ENCODE measurements around the gene NTN5. TPM values are rescaled to one million over a fixed set of nuclear protein-coding genes. Genes with fewer than 3 reads are reported as not detected.

The NTN5 gene
- total and polyA plus RNA-seq, 9 of the 15 experiments (the other 6 are each of a cell fraction or from before 2014, with no cell fraction given), result not detected

DNA sequence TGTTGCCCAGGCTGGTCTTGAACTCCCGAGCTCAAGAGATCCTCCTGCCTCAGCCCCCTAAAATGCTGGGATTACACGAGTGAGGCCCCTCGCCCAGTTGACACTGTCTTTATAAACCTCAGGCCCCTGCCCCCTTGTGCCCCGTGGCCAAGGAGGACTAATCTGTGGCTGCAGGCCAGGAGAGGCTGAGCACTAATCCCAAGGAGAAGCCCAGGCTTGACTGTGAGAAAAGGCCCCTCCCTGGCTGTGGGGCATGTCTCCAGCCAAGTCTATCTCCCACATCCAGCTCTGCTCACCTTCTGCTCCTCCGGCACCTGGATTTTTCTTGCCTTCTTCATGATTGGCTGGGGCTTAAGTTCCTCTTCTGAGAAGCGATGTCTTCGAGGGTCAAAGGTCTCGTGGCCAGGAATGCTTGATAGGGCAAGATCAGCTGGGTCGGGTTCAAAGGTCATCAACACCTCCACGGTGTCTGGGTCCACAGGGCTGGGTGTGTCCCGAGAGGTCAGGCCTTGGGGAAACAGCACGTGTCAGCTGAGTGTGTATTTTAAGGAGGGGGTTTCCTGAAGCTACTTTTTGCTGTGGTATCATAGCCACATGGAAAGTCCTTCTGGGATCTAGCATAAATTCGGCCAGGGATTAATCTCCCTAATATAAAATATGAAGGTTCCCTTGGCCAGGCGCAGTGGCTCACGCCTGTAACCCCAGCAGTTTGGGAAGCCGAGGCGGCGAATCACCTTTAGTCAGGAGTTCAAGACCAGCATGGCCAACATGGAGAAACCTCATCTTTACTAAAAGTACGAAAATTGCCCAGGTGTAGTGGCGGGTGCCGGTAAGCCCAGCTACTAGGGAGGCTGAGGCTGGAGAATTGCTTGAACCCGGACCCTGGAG lies 39.4 kb downstream of the NTN5 start (continued):
- TF ChIP-seq, protein P1, sequence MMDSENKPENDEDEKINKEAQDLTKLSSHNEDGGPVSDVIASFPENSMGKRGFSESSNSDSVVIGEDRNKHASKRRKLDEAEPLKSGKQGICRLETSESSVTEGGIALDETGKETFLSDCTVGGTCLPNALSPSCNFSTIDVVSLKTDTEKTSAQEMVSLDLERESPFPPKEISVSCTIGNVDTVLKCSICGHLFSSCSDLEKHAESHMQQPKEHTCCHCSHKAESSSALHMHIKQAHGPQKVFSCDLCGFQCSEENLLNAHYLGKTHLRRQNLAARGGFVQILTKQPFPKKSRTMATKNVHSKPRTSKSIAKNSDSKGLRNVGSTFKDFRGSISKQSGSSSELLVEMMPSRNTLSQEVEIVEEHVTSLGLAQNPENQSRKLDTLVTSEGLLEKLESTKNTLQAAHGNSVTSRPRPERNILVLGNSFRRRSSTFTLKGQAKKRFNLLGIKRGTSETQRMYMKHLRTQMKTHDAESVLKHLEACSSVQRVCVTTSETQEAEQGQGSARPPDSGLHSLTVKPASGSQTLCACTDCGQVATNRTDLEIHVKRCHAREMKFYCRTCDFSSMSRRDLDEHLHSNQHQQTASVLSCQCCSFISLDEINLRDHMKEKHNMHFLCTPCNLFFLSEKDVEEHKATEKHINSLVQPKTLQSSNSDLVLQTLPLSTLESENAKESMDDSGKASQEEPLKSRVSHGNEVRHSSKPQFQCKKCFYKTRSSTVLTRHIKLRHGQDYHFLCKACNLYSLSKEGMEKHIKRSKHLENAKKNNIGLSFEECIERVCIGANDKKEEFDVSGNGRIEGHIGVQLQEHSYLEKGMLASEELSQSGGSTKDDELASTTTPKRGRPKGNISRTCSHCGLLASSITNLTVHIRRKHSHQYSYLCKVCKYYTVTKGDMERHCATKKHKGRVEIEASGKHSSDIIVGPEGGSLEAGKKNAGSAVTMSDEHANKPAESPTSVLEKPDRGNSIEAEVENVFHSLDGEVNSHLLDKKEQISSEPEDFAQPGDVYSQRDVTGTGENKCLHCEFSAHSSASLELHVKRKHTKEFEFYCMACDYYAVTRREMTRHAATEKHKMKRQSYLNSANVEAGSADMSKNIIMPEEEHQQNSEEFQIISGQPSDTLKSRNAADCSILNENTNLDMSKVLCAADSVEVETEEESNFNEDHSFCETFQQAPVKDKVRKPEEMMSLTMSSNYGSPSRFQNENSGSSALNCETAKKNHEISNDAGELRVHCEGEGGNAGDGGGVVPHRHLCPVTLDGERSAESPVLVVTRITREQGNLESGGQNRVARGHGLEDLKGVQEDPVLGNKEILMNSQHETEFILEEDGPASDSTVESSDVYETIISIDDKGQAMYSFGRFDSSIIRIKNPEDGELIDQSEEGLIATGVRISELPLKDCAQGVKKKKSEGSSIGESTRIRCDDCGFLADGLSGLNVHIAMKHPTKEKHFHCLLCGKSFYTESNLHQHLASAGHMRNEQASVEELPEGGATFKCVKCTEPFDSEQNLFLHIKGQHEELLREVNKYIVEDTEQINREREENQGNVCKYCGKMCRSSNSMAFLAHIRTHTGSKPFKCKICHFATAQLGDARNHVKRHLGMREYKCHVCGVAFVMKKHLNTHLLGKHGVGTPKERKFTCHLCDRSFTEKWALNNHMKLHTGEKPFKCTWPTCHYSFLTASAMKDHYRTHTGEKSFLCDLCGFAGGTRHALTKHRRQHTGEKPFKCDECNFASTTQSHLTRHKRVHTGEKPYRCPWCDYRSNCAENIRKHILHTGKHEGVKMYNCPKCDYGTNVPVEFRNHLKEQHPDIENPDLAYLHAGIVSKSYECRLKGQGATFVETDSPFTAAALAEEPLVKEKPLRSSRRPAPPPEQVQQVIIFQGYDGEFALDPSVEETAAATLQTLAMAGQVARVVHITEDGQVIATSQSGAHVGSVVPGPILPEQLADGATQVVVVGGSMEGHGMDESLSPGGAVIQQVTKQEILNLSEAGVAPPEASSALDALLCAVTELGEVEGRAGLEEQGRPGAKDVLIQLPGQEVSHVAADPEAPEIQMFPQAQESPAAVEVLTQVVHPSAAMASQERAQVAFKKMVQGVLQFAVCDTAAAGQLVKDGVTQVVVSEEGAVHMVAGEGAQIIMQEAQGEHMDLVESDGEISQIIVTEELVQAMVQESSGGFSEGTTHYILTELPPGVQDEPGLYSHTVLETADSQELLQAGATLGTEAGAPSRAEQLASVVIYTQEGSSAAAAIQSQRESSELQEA (IDR thresholded peaks at IDR 0.05; ENCODE audit: low read depth), result no peak
- no peak for TF ChIP-seq SIN3B (IDR thresholded peaks at IDR 0.05; ENCODE audit: low read depth)
- TF ChIP-seq RBM22 (IDR thresholded peaks at IDR 0.05; ENCODE audit: low read depth, low read length, poor library complexity, severe bottlenecking), result no peak
- peak; percentile 23; the same call in 1 of the 2 replicates for TF ChIP-seq EP300 (IDR thresholded peaks at IDR 0.05; ENCODE audit: low read length)
- peak; percentile 27; the same call in 1 of the 2 replicates for TF ChIP-seq ZNF583 (CRISPR knock-in tag; IDR thresholded peaks at IDR 0.05)
- TF ChIP-seq SIX5 (IDR thresholded peaks at IDR 0.05; ENCODE audit: borderline replicate concordance in 1 of 2, insufficient read depth in 1 of 2, low read depth in 1 of 2, low read length in 2 of 2), result no peak
- TF ChIP-seq ZNF431 (CRISPR knock-in tag; IDR thresholded peaks at IDR 0.05), result no peak
- TF ChIP-seq ZNF551 (CRISPR knock-in tag; IDR thresholded peaks at IDR 0.05), result no peak
- no peak for TF ChIP-seq ZNF384 (IDR thresholded peaks at IDR 0.05; ENCODE audit: low read depth, low read length)
- TF ChIP-seq CCAR2 (IDR thresholded peaks at IDR 0.05; ENCODE audit: low read depth, low read length), result no peak
- peak; percentile 89 for TF ChIP-seq ZNF263 (CRISPR knock-in tag; IDR thresholded peaks at IDR 0.05; ENCODE audit: borderline replicate concordance)
- TF ChIP-seq ZEB2 (IDR thresholded peaks at IDR 0.05), result peak; percentile 82
- TF ChIP-seq, protein P2, sequence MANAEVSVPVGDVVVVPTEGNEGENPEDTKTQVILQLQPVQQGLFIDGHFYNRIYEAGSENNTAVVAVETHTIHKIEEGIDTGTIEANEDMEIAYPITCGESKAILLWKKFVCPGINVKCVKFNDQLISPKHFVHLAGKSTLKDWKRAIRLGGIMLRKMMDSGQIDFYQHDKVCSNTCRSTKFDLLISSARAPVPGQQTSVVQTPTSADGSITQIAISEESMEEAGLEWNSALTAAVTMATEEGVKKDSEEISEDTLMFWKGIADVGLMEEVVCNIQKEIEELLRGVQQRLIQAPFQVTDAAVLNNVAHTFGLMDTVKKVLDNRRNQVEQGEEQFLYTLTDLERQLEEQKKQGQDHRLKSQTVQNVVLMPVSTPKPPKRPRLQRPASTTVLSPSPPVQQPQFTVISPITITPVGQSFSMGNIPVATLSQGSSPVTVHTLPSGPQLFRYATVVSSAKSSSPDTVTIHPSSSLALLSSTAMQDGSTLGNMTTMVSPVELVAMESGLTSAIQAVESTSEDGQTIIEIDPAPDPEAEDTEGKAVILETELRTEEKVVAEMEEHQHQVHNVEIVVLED (CRISPR knock-in tag; IDR thresholded peaks at IDR 0.05), result no peak
- TF ChIP-seq TBL1XR1 (IDR thresholded peaks at IDR 0.05; ENCODE audit: low read length in 2 of 2), result peak; percentile 49 to 82; a peak in 3 of 4 replicates
- TF ChIP-seq OTX1 (CRISPR knock-in tag; IDR thresholded peaks at IDR 0.05), result no peak
- TF ChIP-seq, protein P3, sequence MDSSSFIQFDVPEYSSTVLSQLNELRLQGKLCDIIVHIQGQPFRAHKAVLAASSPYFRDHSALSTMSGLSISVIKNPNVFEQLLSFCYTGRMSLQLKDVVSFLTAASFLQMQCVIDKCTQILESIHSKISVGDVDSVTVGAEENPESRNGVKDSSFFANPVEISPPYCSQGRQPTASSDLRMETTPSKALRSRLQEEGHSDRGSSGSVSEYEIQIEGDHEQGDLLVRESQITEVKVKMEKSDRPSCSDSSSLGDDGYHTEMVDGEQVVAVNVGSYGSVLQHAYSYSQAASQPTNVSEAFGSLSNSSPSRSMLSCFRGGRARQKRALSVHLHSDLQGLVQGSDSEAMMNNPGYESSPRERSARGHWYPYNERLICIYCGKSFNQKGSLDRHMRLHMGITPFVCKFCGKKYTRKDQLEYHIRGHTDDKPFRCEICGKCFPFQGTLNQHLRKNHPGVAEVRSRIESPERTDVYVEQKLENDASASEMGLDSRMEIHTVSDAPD (CRISPR knock-in tag; IDR thresholded peaks at IDR 0.05), result no peak
- TF ChIP-seq NEUROD1 (IDR thresholded peaks at IDR 0.05; ENCODE audit: borderline replicate concordance, low read depth, low read length, partially characterized antibody), result no peak
